ENCODE results near the gene STK32C. TPM values are rescaled to one million over a fixed set of nuclear protein-coding genes. Genes with fewer than 3 reads are reported as not detected.

The STK32C gene
- polyA plus RNA-seq, 2 of the 4 experiments (the other 2 are of a cell fraction), result 29.9 to 43.6 TPM

GRCh38 chr10:132274986-132275385, 32.8 kb downstream of the STK32C start:
- ChIA-PET CTCF (no interaction called here), POLR2A (no interaction called here)
- H3K27ac ChIP-seq, result no peak overlapping the region
- no peak for ATAC-seq
- no peaks in the 10 kb centered on the region for H3K4me1 ChIP-seq
- no peak overlapping the region for H3K4me3 ChIP-seq
- WGBS (ENCODE audit: missing lambda C conversion rate), result no CpG with 5 or more reads among the region's 9 CpGs
- DNase-seq (ENCODE audit: low read depth in 1 of 2, low spot score in 1 of 2), result no peak
- FAIRE-seq, result no peak
- H3K9me3 ChIP-seq, result no peaks in the 10 kb centered on the region
- H3K4me2 ChIP-seq, result no peak overlapping the region
- TF ChIP-seq ZC3H11A (IDR thresholded peaks at IDR 0.05), result no peak
- TF ChIP-seq RCOR1 (IDR thresholded peaks at IDR 0.05; ENCODE audit: low read depth, low read length), result no peak
- TF ChIP-seq FOSL2 (IDR thresholded peaks at IDR 0.05), result no peak
- TF ChIP-seq FOSL2 (CRISPR knock-in tag; IDR thresholded peaks at IDR 0.05), result no peak
- TF ChIP-seq ATOH8 (CRISPR knock-in tag; IDR thresholded peaks at IDR 0.05; ENCODE audit: low read depth), result no peak
- TF ChIP-seq POLR2AphosphoS2 (conservative IDR thresholded peaks at IDR 0.05; ENCODE audit: low read length), result no peak
- TF ChIP-seq, protein P1, sequence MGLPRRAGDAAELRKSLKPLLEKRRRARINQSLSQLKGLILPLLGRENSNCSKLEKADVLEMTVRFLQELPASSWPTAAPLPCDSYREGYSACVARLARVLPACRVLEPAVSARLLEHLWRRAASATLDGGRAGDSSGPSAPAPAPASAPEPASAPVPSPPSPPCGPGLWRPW (IDR thresholded peaks at IDR 0.05), result no peak
- TF ChIP-seq BHLHE40 (IDR thresholded peaks at IDR 0.05; ENCODE audit: low read depth, low read length), result no peak
- TF ChIP-seq KDM1A (IDR thresholded peaks at IDR 0.05; ENCODE audit: low read depth), result no peak
- TF ChIP-seq MYC (IDR thresholded peaks at IDR 0.05; ENCODE audit: borderline replicate concordance, low read length), result no peak
- TF ChIP-seq HOXB13 (CRISPR knock-in tag; IDR thresholded peaks at IDR 0.05; ENCODE audit: low read depth), result no peak
- no peak for TF ChIP-seq EP300 (IDR thresholded peaks at IDR 0.05)

GRCh38 chr10:132274581-132274980, 33.2 kb downstream of the STK32C start:
- Histone ChIP-seq H3K4me1 (no peaks in the 10 kb centered on the region), H3K9me3 (no peaks in the 10 kb centered on the region), H3K4me3 (no peak overlapping the region), H3K4me2 (no peak overlapping the region), H3K27ac (no peak overlapping the region)
- ChIA-PET POLR2A (no interaction called here), CTCF (no interaction called here)
- WGBS (ENCODE audit: missing lambda C conversion rate), result 90% methylated on average over 17 of the region's 19 CpGs
- no peak for TF ChIP-seq NFE2L2 (conservative IDR thresholded peaks at IDR 0.05; ENCODE audit: low read length)
- DNase-seq (ENCODE audit: low read depth in 1 of 2, low spot score in 1 of 2) (no peak), FAIRE-seq (no peak), ATAC-seq (no peak)

DNA sequence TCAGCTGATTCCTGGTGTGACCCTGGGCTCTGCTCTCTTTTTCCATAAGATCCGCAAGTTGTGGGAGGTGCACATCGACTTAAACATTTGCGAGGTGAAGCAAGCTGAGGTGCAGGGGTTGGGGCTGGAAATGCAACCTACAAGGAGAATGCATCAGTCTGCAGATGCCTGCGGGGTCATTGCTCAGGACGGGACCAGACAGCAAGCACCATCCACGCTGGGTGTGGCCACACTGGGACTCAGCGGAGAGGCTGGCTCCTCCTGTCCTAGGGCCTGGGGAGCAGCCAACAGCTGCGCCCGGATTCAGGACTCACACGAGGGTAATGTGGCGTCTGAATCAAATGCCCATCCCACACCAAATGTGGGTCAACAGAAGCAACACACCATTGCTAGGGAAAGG, 33.8 kb downstream of the STK32C start:
- no peak for ATAC-seq
- WGBS (ENCODE audit: missing lambda C conversion rate), result 86% methylated on average over 11 of the region's 11 CpGs
- FAIRE-seq, result no peak
- POLR2A ChIA-PET, result no interaction called here
- TF ChIP-seq EHF (CRISPR knock-in tag; IDR thresholded peaks at IDR 0.05), result no peak
- TF ChIP-seq RCOR1 (IDR thresholded peaks at IDR 0.05; ENCODE audit: low read depth, low read length), result no peak
- TF ChIP-seq ZFP36 (IDR thresholded peaks at IDR 0.05; ENCODE audit: borderline replicate concordance, partially characterized antibody), result no peak
- no peak for TF ChIP-seq FOXS1 (CRISPR knock-in tag; IDR thresholded peaks at IDR 0.05)
- no peak for TF ChIP-seq MAFK (IDR thresholded peaks at IDR 0.05; ENCODE audit: partially characterized antibody)
- no peak for TF ChIP-seq RFX5 (IDR thresholded peaks at IDR 0.05)
- no peak for TF ChIP-seq REST (IDR thresholded peaks at IDR 0.05)
- TF ChIP-seq, protein P2, sequence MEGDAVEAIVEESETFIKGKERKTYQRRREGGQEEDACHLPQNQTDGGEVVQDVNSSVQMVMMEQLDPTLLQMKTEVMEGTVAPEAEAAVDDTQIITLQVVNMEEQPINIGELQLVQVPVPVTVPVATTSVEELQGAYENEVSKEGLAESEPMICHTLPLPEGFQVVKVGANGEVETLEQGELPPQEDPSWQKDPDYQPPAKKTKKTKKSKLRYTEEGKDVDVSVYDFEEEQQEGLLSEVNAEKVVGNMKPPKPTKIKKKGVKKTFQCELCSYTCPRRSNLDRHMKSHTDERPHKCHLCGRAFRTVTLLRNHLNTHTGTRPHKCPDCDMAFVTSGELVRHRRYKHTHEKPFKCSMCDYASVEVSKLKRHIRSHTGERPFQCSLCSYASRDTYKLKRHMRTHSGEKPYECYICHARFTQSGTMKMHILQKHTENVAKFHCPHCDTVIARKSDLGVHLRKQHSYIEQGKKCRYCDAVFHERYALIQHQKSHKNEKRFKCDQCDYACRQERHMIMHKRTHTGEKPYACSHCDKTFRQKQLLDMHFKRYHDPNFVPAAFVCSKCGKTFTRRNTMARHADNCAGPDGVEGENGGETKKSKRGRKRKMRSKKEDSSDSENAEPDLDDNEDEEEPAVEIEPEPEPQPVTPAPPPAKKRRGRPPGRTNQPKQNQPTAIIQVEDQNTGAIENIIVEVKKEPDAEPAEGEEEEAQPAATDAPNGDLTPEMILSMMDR (IDR thresholded peaks at IDR 0.05), result no peak
- no peak for TF ChIP-seq POLR2A (IDR thresholded peaks at IDR 0.05; ENCODE audit: low read length)
- no peak for TF ChIP-seq NPAS2 (CRISPR knock-in tag; IDR thresholded peaks at IDR 0.05; ENCODE audit: borderline replicate concordance)
- no peak for TF ChIP-seq FOSL2 (IDR thresholded peaks at IDR 0.05)
- TF ChIP-seq FOSL2 (CRISPR knock-in tag; IDR thresholded peaks at IDR 0.05), result no peak
- TF ChIP-seq KDM5A (IDR thresholded peaks at IDR 0.05), result no peak
- no peak for TF ChIP-seq HOXB13 (CRISPR knock-in tag; IDR thresholded peaks at IDR 0.05; ENCODE audit: low read depth)
- no peak for TF ChIP-seq TFCP2L1 (CRISPR knock-in tag; IDR thresholded peaks at IDR 0.05)
- DNase-seq (ENCODE audit: low read depth in 1 of 2, low spot score in 1 of 2), result no peak
- CTCF ChIA-PET, result no interaction called here
- no peak overlapping the region for H3K27ac ChIP-seq
- H3K4me1 ChIP-seq, result no peaks in the 10 kb centered on the region
- no peak overlapping the region for H3K4me3 ChIP-seq
- no peaks in the 10 kb centered on the region for H3K9me3 ChIP-seq
- H3K4me2 ChIP-seq, result no peak overlapping the region

All from A549 (cell line).